NCI-H146 treated with DMSO at 0.1 percent for 48 hours (cell line): ENCODE results near the gene GPBAR1.

Experiments used
- DNase-seq: peaks from one replicate; lab custom pipeline; 2025; ENCODE audit not compliant: unreplicated experiment; lab: John Stamatoyannopoulos, UW

Gene GPBAR1

GRCh38 chr2:218282173-218282991 is 21.6 kb downstream of the GPBAR1 start:
- DNase-seq: no peak

GRCh38 chr2:218284106-218284811 is 23.4 kb downstream of the GPBAR1 start:
- no peak for DNase-seq

- no peak for DNase-seq
Observed at GRCh38 chr2:218285604-218286003, 24.8 kb downstream of the GPBAR1 start.

- DNase-seq: no peak
Observed at GRCh38 chr2:218286570-218287459, 26.0 kb downstream of the GPBAR1 start.

- DNase-seq: no peak
Observed at GRCh38 chr2:218289639-218290315, 29.0 kb downstream of the GPBAR1 start.

- DNase-seq: no peak
Observed at GRCh38 chr2:218290316-218291261, 29.8 kb downstream of the GPBAR1 start.

GRCh38 chr2:218291318-218292047 is 30.7 kb downstream of the GPBAR1 start:
- DNase-seq: no peak

- DNase-seq: no peak
Observed at GRCh38 chr2:218292048-218293014, 31.5 kb downstream of the GPBAR1 start, which contains the start of gene TMBIM1. TMBIM1 (minus strand) TSS chr2:218292503; CDS start chr2:218282141, 10,362 bp downstream.

GRCh38 chr2:218293715-218294429 is 33.1 kb downstream of the GPBAR1 start:
- DNase-seq: no peak

- DNase-seq: no peak
Observed at GRCh38 chr2:218294430-218295022, 33.7 kb downstream of the GPBAR1 start.

- DNase-seq: no peak
Observed at GRCh38 chr2:218295029-218295428, 34.2 kb downstream of the GPBAR1 start.

GRCh38 chr2:218296200-218296599 is 35.4 kb downstream of the GPBAR1 start:
- DNase-seq: no peak

- no peak for DNase-seq
Observed at GRCh38 chr2:218296847-218297246, 36.0 kb downstream of the GPBAR1 start.

GRCh38 chr2:218298314-218298875 is 37.6 kb downstream of the GPBAR1 start:
- no peak for DNase-seq

GRCh38 chr2:218300141-218300540 is 39.3 kb downstream of the GPBAR1 start:
- DNase-seq: no peak

GRCh38 chr2:218301176-218301819 is 40.5 kb downstream of the GPBAR1 start:
- DNase-seq: peak; percentile 68
